GM19025 (cell line): Measurements from ENCODE around the gene DCC.

Experiments used
- ATAC-seq: cut with Tn5 transposase; IDR thresholded peaks from one replicate; pipeline ENCODE4 v1.9.1; 2021; ENCODE audit warnings: mild to moderate bottlenecking, low read depth, moderate library complexity; ENCODE audit not compliant: unreplicated experiment

DCC gene

DNA sequence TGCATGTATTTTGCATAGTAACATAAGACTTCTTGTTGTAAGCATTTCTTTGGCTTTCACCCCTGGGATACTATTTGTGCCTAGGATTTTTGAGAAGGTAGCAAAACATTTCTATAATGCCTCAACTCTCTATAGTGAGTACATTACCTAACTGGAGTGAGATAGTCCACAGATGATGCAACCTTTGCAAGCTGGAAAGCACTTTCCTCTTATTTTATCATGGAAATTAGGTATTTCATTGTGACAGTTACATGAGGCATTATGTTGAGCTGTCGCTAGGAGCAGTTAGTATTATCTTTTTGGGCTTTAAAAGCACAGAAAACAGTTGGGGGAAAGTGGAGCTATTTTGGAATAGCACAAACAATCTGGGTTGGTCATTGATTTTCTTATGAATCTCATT, 786.2 kb downstream of the DCC start:
- no peak for ATAC-seq

GRCh38 chr18:53131001-53131400, 791.0 kb downstream of the DCC start:
- ATAC-seq, result no peak

GRCh38 chr18:53134711-53135110, 794.7 kb downstream of the DCC start:
- no peak for ATAC-seq

DNA sequence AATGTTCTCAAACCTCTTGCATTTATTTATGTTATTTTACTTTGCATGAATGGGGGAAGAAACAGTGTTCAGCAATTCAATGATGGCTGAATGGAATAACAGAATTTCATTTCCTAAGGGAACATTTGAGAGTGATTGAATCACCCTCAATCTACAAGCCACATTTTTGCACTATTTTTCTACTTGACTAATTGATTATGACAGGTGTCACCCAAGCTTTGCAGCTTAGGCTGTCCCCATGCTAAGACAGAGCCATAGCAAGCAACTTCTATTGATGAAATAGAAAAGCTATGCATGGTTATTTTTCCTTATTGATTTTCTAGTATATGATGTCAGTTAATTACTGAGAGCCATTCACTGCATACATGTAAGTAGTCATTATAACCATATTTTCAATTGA, 795.7 kb downstream of the DCC start:
- no peak for ATAC-seq

GRCh38 chr18:53139746-53140500, 799.9 kb downstream of the DCC start:
- ATAC-seq, result no peak

GRCh38 chr18:53142005-53142404, 802.0 kb downstream of the DCC start:
- ATAC-seq, result no peak

- ATAC-seq, result no peak
Observed at GRCh38 chr18:53147472-53147871, 807.5 kb downstream of the DCC start.

GRCh38 chr18:53148123-53148522, 808.1 kb downstream of the DCC start:
- ATAC-seq, result no peak

GRCh38 chr18:53152476-53152875, 812.5 kb downstream of the DCC start:
- no peak for ATAC-seq

- ATAC-seq, result no peak
Observed at GRCh38 chr18:53153281-53153680, 813.3 kb downstream of the DCC start.

GRCh38 chr18:53153800-53154199, 813.8 kb downstream of the DCC start:
- no peak for ATAC-seq

DNA sequence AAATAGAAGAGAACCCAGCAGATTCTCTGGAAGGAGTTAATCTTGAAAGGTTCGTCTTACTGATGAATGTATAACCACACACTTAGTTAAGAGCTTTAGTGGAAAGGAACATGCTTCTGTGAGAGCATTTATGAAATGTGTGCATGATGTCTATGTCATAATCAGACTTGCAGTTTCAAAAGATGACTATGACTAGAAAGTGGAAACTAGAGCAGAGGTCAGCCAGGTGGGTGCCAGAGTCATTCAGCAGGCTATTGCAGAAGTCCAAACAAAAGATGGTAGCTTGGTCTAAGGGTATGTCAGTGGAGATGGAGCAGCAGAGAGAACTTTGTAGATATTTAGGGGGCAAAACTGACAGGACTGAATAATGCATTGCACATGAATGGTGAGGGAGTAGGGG, 825.8 kb downstream of the DCC start:
- ATAC-seq, result no peak

DNA sequence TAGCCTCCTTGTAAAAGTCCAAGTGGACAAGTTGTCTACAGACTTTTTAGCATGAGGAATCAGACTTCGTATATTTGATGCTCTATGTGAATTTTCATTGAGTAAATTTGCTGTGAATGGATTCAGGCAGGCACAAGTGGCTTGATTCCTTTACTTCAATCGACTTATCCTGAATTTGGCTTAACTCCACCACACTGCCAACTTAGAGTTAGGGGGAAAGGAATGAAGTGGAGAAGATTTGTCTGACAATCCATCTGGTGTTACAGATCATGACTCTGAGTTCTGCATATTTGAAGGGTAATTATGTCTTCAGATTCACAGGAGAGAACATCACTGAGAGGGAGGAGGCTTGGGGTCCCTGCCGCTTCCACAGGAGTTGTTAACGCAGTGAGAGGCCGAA, 829.3 kb downstream of the DCC start:
- ATAC-seq, result no peak

GRCh38 chr18:53191634-53192033, 851.6 kb downstream of the DCC start:
- ATAC-seq, result no peak

- no peak for ATAC-seq
Observed at GRCh38 chr18:53193870-53194269, 853.9 kb downstream of the DCC start.

GRCh38 chr18:53219853-53220252, 879.9 kb downstream of the DCC start:
- ATAC-seq, result no peak

GRCh38 chr18:53224128-53224778, 884.3 kb downstream of the DCC start:
- ATAC-seq, result no peak

- ATAC-seq, result no peak
Observed at GRCh38 chr18:53225567-53226325, 885.7 kb downstream of the DCC start.

- ATAC-seq, result no peak
Observed at GRCh38 chr18:53234610-53235009, 894.6 kb downstream of the DCC start.

DNA sequence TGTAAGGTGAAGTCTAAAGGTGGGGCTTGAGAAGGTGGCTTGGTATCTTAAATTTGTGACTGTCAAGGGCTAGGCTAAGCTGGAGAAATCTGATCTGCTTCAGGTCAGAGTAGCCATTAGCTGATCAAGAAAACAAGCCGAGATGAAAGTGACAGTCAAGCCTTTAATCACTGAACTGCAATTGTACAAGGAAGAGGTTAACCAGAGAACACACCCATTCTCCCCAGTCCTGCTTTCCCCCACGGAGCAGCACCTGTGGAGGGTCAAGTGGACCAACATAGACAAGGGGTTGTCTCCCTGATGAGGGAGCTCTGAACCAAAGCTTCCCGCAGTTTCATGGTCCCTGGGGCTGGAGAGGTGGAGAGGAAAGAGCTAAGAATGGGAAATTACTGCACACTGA, 901.2 kb downstream of the DCC start:
- no peak for ATAC-seq

- no peak for ATAC-seq
Observed at GRCh38 chr18:53253789-53254188, 913.8 kb downstream of the DCC start.

DNA sequence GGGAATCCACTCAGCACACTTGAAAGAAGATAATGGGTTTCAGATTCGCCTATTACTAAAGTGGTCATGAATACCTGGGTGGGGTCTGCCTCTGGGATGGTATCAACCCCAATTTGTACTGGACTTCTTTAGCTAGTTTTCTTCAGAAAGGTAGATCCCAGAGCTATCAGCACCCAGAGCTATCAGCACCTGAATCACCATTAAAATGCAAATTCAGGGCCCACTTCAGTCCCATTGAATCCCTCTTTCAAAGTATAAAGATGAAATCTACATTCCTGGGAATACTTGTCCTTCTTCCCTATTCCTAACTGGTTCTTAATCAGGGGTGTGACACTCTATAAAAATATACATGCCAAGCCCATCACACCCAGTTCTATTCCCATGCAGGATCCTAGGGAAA, 914.3 kb downstream of the DCC start:
- ATAC-seq, result no peak
